Measurements from ENCODE around the gene COL1A2.

COL1A2 gene

DNA sequence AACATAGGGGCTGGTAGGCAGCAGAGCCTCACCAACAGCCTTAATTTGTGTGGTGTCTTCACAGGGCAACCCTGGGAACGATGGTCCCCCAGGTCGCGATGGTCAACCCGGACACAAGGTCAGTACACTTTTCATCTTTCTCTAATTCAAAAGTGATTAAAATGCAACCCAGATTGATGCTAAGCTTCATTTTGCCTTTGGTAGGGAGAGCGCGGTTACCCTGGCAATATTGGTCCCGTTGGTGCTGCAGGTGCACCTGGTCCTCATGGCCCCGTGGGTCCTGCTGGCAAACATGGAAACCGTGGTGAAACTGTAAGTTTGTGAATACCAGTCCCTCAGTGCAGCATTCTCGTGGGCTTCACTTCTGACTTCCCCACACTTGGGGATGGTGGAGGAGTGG, 30.9 kb downstream of the COL1A2 start:
- H3K36me3 Mint-ChIP-seq: no peaks in the 10 kb centered on the region
- CTCF ChIA-PET: interaction anchor here (1.4 kb wide), 1 partner anchor 23 kb away, joined by 3 read pairs; no protein-coding TSS in a partner anchor

DNA sequence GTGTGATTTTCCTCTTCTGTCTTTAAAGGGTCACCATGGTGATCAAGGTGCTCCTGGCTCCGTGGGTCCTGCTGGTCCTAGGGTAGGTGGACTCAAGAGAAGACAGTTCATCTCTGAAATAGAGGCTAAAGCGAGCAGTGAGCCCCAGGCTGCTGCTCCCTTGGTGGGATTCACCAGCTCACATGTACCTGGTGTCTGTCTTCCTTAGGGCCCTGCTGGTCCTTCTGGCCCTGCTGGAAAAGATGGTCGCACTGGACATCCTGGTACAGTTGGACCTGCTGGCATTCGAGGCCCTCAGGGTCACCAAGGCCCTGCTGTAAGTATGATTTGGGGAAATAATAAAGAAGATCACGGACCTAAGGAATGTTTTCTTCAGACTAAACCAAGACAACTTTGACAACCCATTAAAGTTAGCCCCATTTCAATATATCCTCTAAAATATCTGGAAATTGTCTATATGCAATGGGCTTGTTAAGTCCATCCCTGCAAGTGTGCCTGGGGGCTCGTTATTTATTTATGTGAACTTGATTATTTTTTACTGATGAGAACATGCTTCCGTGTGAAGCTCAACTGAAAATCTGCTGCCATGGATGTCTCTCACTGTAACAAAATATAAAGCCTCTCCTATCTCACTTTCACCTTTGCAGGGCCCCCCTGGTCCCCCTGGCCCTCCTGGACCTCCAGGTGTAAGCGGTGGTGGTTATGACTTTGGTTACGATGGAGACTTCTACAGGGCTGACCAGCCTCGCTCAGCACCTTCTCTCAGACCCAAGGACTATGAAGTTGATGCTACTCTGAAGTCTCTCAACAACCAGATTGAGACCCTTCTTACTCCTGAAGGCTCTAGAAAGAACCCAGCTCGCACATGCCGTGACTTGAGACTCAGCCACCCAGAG, 32.5 kb downstream of the COL1A2 start:
- CTCF ChIA-PET: interaction anchor here (1.4 kb wide), 1 partner anchor 24 kb away, joined by 3 read pairs; no protein-coding TSS in a partner anchor
- H3K27ac Mint-ChIP-seq: no peak overlapping the region
- H3K9me3 Mint-ChIP-seq: no peaks in the 10 kb centered on the region
- H3K27me3 Mint-ChIP-seq: no peaks in the 10 kb centered on the region
- no peaks in the 10 kb centered on the region for H3K36me3 Mint-ChIP-seq
- H3K4me3 Mint-ChIP-seq: no peak overlapping the region
- H3K4me1 Mint-ChIP-seq: no peaks in the 10 kb centered on the region
- DNase-seq: no peak

More for the DNA sequence above, 30.9 kb downstream of the COL1A2 start:
- H3K4me1 Mint-ChIP-seq: no peaks in the 10 kb centered on the region
- no peak overlapping the region for H3K27ac Mint-ChIP-seq
- H3K9me3 Mint-ChIP-seq: no peaks in the 10 kb centered on the region
- H3K4me3 Mint-ChIP-seq: no peak overlapping the region
- no peak for DNase-seq
- no peaks in the 10 kb centered on the region for H3K27me3 Mint-ChIP-seq

- Mint-ChIP-seq H3K4me3 (no peak overlapping the region), H3K27me3 (no peaks in the 10 kb centered on the region), H3K9me3 (no peaks in the 10 kb centered on the region), H3K27ac (no peak overlapping the region), H3K36me3 (no peaks in the 10 kb centered on the region), H3K4me1 (no peaks in the 10 kb centered on the region)
- no peak for DNase-seq
- CTCF ChIA-PET: no interaction called here
These were observed 34.5 kb downstream of the COL1A2 start for GRCh38 chr7:94429153-94429552.

GRCh38 chr7:94431176-94431575, 36.5 kb downstream of the COL1A2 start:
- no peaks in the 10 kb centered on the region for H3K9me3 Mint-ChIP-seq
- H3K4me1 Mint-ChIP-seq: no peaks in the 10 kb centered on the region
- no peak overlapping the region for H3K4me3 Mint-ChIP-seq
- no peaks in the 10 kb centered on the region for H3K27me3 Mint-ChIP-seq
- CTCF ChIA-PET: no interaction called here
- no peak for DNase-seq
- no peaks in the 10 kb centered on the region for H3K36me3 Mint-ChIP-seq
- no peak overlapping the region for H3K27ac Mint-ChIP-seq

DNA sequence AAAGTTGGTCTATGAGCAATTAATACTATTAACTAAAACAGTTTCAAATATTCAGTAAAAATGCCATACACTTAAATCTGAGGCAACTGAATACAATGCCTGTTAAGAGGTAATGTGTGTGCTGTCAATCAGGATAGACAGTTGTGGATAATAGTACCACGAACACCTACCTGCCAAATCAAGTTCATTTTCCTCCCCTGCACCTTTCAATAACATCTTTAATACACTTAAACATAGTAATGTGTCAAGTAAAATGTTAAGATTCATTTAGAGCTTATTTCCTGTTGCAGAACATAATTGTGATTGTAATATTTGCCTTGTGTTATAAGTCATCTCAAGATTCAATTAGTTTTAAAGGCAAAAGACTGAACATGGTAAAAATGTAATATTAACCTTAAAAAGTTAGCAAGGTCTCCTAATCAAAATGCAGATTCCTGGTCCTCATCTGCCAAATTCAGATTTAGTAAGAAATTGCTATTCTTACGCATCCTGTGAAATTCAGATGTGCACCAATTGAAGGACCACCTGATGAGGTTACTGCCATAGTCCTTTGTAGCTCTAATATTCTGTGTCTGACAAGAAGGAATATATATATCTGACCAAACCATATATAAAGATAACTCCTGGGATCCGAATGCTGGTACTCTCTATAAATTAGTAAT, 37.1 kb downstream of the COL1A2 start:
- DNase-seq: no peak
- H3K27me3 Mint-ChIP-seq: no peaks in the 10 kb centered on the region
- no peak overlapping the region for H3K4me3 Mint-ChIP-seq
- no peak overlapping the region for H3K27ac Mint-ChIP-seq
- no peaks in the 10 kb centered on the region for H3K36me3 Mint-ChIP-seq
- no peaks in the 10 kb centered on the region for H3K4me1 Mint-ChIP-seq
- CTCF ChIA-PET: no interaction called here
- no peaks in the 10 kb centered on the region for H3K9me3 Mint-ChIP-seq

- DNase-seq: no peak
- H3K27ac Mint-ChIP-seq: no peak overlapping the region
- CTCF ChIA-PET: no interaction called here
- no peaks in the 10 kb centered on the region for H3K27me3 Mint-ChIP-seq
- H3K4me3 Mint-ChIP-seq: no peak overlapping the region
- no peaks in the 10 kb centered on the region for H3K9me3 Mint-ChIP-seq
- H3K36me3 Mint-ChIP-seq: no peaks in the 10 kb centered on the region
- H3K4me1 Mint-ChIP-seq: no peaks in the 10 kb centered on the region
These were observed 37.6 kb downstream of the COL1A2 start for GRCh38 chr7:94432281-94432670.

GRCh38 chr7:94432817-94433216, 38.1 kb downstream of the COL1A2 start:
- Mint-ChIP-seq H3K36me3 (no peaks in the 10 kb centered on the region), H3K4me1 (no peaks in the 10 kb centered on the region), H3K27ac (no peak overlapping the region), H3K4me3 (no peak overlapping the region), H3K27me3 (no peaks in the 10 kb centered on the region), H3K9me3 (no peaks in the 10 kb centered on the region)
- CTCF ChIA-PET: no interaction called here
- DNase-seq: no peak

- Mint-ChIP-seq H3K9me3 (no peaks in the 10 kb centered on the region), H3K36me3 (no peaks in the 10 kb centered on the region), H3K4me1 (no peaks in the 10 kb centered on the region), H3K27ac (no peak overlapping the region), H3K4me3 (no peak overlapping the region), H3K27me3 (no peaks in the 10 kb centered on the region)
- DNase-seq: no peak
- CTCF ChIA-PET: no interaction called here
These were observed 38.5 kb downstream of the COL1A2 start for GRCh38 chr7:94433224-94433623.

DNA sequence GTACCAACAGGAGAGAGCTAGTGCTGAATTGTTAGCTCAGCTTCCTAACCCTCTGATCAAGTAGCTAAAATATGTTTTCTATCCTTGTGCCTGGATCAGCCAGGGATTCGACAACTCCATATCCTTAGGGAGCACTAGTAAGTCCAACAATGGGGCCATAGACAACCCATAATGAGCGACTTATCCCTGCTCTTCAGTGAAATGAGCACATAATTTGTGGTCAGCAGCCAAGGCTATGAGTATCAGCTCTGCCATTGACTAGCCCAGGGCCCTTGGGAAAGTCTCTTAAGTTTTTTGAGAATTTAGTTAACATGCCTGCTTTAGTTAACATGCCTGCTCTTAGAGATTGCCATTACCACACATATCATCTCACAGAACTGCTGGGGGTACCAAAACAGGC, 39.3 kb downstream of the COL1A2 start:
- Mint-ChIP-seq H3K27me3 (no peaks in the 10 kb centered on the region), H3K9me3 (no peaks in the 10 kb centered on the region), H3K4me1 (no peaks in the 10 kb centered on the region), H3K27ac (no peak overlapping the region), H3K4me3 (no peak overlapping the region), H3K36me3 (no peaks in the 10 kb centered on the region)
- CTCF ChIA-PET: interaction anchor here (0.6 kb wide), 1 partner anchor 691 kb away, joined by 3 read pairs; no protein-coding TSS in a partner anchor
- DNase-seq: no peak

GRCh38 chr7:94436018-94436604, 41.4 kb downstream of the COL1A2 start:
- CTCF ChIA-PET: interaction anchor here (0.8 to 2.2 kb wide), 4 partner anchors 9 to 1040 kb away, joined by 4 to 11 read pairs (median 6); no protein-coding TSS in a partner anchor
- peak; percentile 62 for DNase-seq
- Mint-ChIP-seq H3K27me3 (no peaks in the 10 kb centered on the region), H3K4me3 (no peak overlapping the region), H3K4me1 (no peaks in the 10 kb centered on the region), H3K27ac (no peak overlapping the region), H3K36me3 (no peaks in the 10 kb centered on the region), H3K9me3 (no peaks in the 10 kb centered on the region)

- H3K4me3 Mint-ChIP-seq: no peak overlapping the region
- no peaks in the 10 kb centered on the region for H3K4me1 Mint-ChIP-seq
- no peaks in the 10 kb centered on the region for H3K27me3 Mint-ChIP-seq
- DNase-seq: no peak
- no peaks in the 10 kb centered on the region for H3K9me3 Mint-ChIP-seq
- CTCF ChIA-PET: interaction anchor here (0.6 to 2.2 kb wide), 6 partner anchors 9 to 1039 kb away, joined by 3 to 11 read pairs (median 4); no protein-coding TSS in a partner anchor
- no peak overlapping the region for H3K27ac Mint-ChIP-seq
- H3K36me3 Mint-ChIP-seq: no peaks in the 10 kb centered on the region
These were observed 42.0 kb downstream of the COL1A2 start for GRCh38 chr7:94436700-94437099.

DNA sequence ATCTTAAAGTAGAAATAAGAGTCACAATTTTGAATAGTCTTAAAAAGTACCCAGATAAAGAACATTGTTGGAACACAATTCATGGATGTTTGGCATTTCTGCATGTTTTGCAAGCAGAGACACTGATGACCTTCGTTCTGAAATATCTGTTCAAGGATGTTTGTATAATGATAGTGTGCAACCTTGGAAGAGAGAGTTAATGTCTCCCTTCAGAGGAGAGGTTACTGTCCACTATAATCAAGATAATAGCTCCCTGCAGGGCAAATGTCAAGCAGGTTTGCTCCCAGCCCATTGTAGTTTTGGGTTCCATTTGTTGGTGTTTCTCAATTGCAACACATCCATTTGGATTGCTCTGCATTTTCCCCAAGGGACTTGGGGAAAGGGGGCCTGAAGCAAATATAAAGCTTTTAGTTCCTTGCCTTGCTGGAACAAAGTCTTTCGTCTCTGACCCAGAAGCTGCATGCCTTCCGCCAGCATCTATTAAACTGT, 45.2 kb downstream of the COL1A2 start:
- Mint-ChIP-seq H3K27me3 (peaks cover 4% of the 10 kb centered on the region), H3K4me3 (no peak overlapping the region), H3K36me3 (no peaks in the 10 kb centered on the region), H3K9me3 (no peaks in the 10 kb centered on the region), H3K27ac (no peak overlapping the region), H3K4me1 (no peaks in the 10 kb centered on the region)
- CTCF ChIA-PET: interaction anchor here (0.7 kb wide), 1 partner anchor 9 kb away, joined by 3 read pairs; no protein-coding TSS in a partner anchor
- DNase-seq: no peak

DNA sequence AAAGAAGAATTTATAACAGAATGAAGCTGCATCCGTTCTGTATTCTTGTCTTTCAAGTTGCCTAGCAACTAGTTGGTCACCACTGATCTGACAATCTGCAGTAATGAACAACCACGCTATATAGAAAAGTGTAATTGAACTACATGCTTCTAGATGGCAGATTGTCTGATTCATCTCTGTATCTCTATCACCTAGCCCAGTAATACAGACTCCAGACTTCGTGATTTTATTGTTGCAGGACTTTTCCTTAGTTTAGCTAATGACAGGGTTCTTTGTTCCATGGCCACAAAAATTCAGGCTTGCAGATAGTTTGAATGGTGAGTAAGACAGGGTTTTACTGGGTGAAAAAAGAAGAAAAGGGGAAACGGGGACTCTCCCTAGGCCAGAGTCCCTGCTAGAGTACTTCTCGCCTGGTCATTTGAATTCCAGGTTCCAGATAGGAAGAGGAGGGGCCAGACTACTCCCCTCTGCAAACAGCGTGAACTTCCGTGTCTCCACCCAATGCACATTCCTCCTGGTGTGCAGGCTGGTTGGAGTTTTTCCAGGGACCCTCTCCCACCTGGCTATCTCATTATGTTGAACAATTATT, 45.9 kb downstream of the COL1A2 start:
- H3K4me1 Mint-ChIP-seq: no peaks in the 10 kb centered on the region
- peaks cover 4% of the 10 kb centered on the region for H3K27me3 Mint-ChIP-seq
- no peak overlapping the region for H3K4me3 Mint-ChIP-seq
- no peaks in the 10 kb centered on the region for H3K36me3 Mint-ChIP-seq
- H3K27ac Mint-ChIP-seq: no peak overlapping the region
- CTCF ChIA-PET: interaction anchor here (0.7 kb wide), 1 partner anchor 8 kb away, joined by 3 read pairs; no protein-coding TSS in a partner anchor
- DNase-seq: no peak
- H3K9me3 Mint-ChIP-seq: no peaks in the 10 kb centered on the region

GRCh38 chr7:94441138-94441537, 46.4 kb downstream of the COL1A2 start:
- no peaks in the 10 kb centered on the region for H3K36me3 Mint-ChIP-seq
- H3K27ac Mint-ChIP-seq: no peak overlapping the region
- H3K4me3 Mint-ChIP-seq: no peak overlapping the region
- peaks cover 4% of the 10 kb centered on the region for H3K27me3 Mint-ChIP-seq
- no peaks in the 10 kb centered on the region for H3K4me1 Mint-ChIP-seq
- CTCF ChIA-PET: no interaction called here
- no peak for DNase-seq
- H3K9me3 Mint-ChIP-seq: no peaks in the 10 kb centered on the region

Measured in activated naive CD4-positive, alpha-beta T cell treated with anti-CD3 and anti-CD28 coated beads, Interleukin-2, amount 10 ng/mL, durations not matched to agents 7 days and 5 days (primary cell).